Fibroblast of skin of abdomen (primary cell): ENCODE data around the gene FUT6.
"Not testable (repeated sequence)": the region's sequence is repeated elsewhere in the genome, so short reads cannot be mapped to it uniquely, and the experiment has no call there.

Experiments used
- DNase-seq: peaks from one replicate; pipeline ENCODE4 v3.0.0-alpha.2; 2013

FUT6 gene

GRCh38 chr19:5784581-5785147 lies 54.8 kb downstream of the FUT6 start, which contains the start of gene PRR22:
Gene PRR22 (minus strand): TSS chr19:5784746. CDS start chr19:5784660, 86 bp downstream.
- DNase-seq = no peak

- no peak for DNase-seq
Observed at GRCh38 chr19:5782945-5783919, 56.3 kb downstream of the FUT6 start.

GRCh38 chr19:5782322-5782721 lies 57.2 kb downstream of the FUT6 start:
- no peak for DNase-seq

DNA sequence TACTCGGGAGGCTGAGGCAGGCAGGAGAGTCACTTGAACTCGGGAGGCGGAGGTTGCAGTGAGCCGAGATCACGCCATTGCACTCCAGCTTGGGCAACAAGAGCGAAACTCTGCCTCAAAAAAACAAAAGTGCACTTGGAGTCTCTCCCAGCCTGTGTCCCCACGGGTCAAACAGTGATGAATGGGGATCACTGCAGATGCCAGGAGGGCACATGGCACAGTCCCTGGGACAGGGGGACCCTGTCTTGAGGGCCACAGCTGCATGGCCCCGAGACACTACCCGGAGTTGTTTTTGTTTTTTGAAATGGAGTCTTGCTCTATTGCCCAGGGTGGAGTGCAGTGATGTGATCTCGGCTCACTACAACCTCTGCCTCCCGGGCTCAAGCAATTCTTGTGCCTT lies 58.6 kb downstream of the FUT6 start:
- not testable (repeated sequence) for DNase-seq
